HL-60 (cell line): ENCODE measurements around the gene PBX1.

ENCODE experiments used
- DNase-seq, 2 experiments: peaks; one replicate each; pipeline ENCODE4 v3.0.0-alpha.2; 2010 to 2020; ENCODE audit warnings: low read depth in 1 of 2, low spot score in 1 of 2
- H3K27ac ChIP-seq: fragments of 250-450 bp; sonication (Bioruptor Pico); replicated peaks from 2 replicates; pipeline ENCODE4 v1.5.1; 2020; ENCODE audit warnings: mild to moderate bottlenecking, moderate library complexity
- H3K27me3 ChIP-seq: fragments of 250-450 bp; sonication (Bioruptor Pico); 2 replicates; pipeline ENCODE4 v1.5.1; 2021; ENCODE audit warnings: mild to moderate bottlenecking, moderate library complexity; ENCODE audit not compliant: insufficient read depth, poor library complexity, severe bottlenecking
- H3K4me3 ChIP-seq: replicated peaks from 2 replicates; pipeline ENCODE4 v1.5.1; 2011; ENCODE audit warnings: mild to moderate bottlenecking, control low read depth, low read length; ENCODE audit not compliant: insufficient read depth
- CTCF ChIP-seq: IDR thresholded peaks from one replicate; pipeline ENCODE4 v1.5.1; 2011; ENCODE audit warnings: low read length, control low read depth, inconsistent platforms; ENCODE audit not compliant: insufficient read depth
- GABPA ChIP-seq: IDR thresholded peaks from 2 replicates; pipeline ENCODE4 v1.6.1; 2012; ENCODE audit warnings: low read depth
- POLR2AphosphoS5 ChIP-seq: IDR thresholded peaks from 2 replicates; pipeline ENCODE4 v1.6.1; 2012; ENCODE audit warnings: low read depth
- REST ChIP-seq: IDR thresholded peaks from 2 replicates; pipeline ENCODE4 v1.6.1; 2012; ENCODE audit warnings: low read depth; ENCODE audit not compliant: insufficient replicate concordance
- SPI1 ChIP-seq: IDR thresholded peaks from 2 replicates; pipeline ENCODE4 v1.6.1; 2012; ENCODE audit warnings: low read depth, mild to moderate bottlenecking, borderline replicate concordance

PBX1 gene

GRCh38 chr1:164515231-164515630 lies 43.8 kb upstream of the PBX1 start:
- no peak overlapping the region for H3K4me3 ChIP-seq
- H3K27me3 ChIP-seq, result no peaks in the 10 kb centered on the region
- TF ChIP-seq GABPA, result no peak
- no peak overlapping the region for H3K27ac ChIP-seq
- DNase-seq, result no peak

- no peak for DNase-seq
- no peak overlapping the region for H3K27ac ChIP-seq
- H3K27me3 ChIP-seq, result no peaks in the 10 kb centered on the region
- TF ChIP-seq SPI1, result no peak
- no peak for TF ChIP-seq GABPA
- no peak for TF ChIP-seq POLR2AphosphoS5
- TF ChIP-seq REST, result no peak
- TF ChIP-seq CTCF, result no peak
- no peak overlapping the region for H3K4me3 ChIP-seq
Observed at GRCh38 chr1:164515711-164516331, 43.2 kb upstream of the PBX1 start.

GRCh38 chr1:164516591-164516990 lies 42.4 kb upstream of the PBX1 start:
- TF ChIP-seq POLR2AphosphoS5, result no peak
- no peak for TF ChIP-seq CTCF
- TF ChIP-seq SPI1, result no peak
- no peak for TF ChIP-seq GABPA
- TF ChIP-seq REST, result no peak
- DNase-seq, result no peak
- Histone ChIP-seq H3K4me3 (no peak overlapping the region), H3K27me3 (no peaks in the 10 kb centered on the region), H3K27ac (no peak overlapping the region)

- no peak overlapping the region for H3K4me3 ChIP-seq
- H3K27ac ChIP-seq, result no peak overlapping the region
- H3K27me3 ChIP-seq, result no peaks in the 10 kb centered on the region
- TF ChIP-seq GABPA (no peak), SPI1 (no peak), CTCF (no peak), REST (no peak), POLR2AphosphoS5 (no peak)
- no peak for DNase-seq
Observed at GRCh38 chr1:164518692-164519332, 40.2 kb upstream of the PBX1 start.
